Esophagus (tissue), 2 donors: ENCODE measurements around the gene GPD1. TPM values are rescaled to one million over a fixed set of nuclear protein-coding genes. Genes with fewer than 3 reads are reported as not detected.

Source experiments
- H3K27ac ChIP-seq, 2 donors: one replicate each; pipeline ENCODE4 v1.5.1; 2013; ENCODE audit warnings: low read depth in 2 of 2, mild to moderate bottlenecking in 2 of 2, inconsistent platforms in 1 of 2, low read length in 1 of 2, moderate library complexity in 1 of 2
- H3K27me3 ChIP-seq, 2 donors: one replicate each; pipeline ENCODE4 v1.6.1; 2013; ENCODE audit warnings: low read length in 2 of 2, control low read depth in 1 of 2, mild to moderate bottlenecking in 1 of 2; ENCODE audit not compliant: insufficient read depth in 2 of 2, control insufficient read depth in 1 of 2
- H3K36me3 ChIP-seq, 2 donors: one replicate each; pipeline ENCODE4 v1.6.1; 2013; ENCODE audit warnings: low read length in 1 of 2; ENCODE audit not compliant: control insufficient read depth in 2 of 2, insufficient read depth in 2 of 2
- H3K4me1 ChIP-seq, 2 donors: one replicate each; pipeline ENCODE4 v1.6.1; 2013; ENCODE audit warnings: low read length in 1 of 2; ENCODE audit not compliant: control insufficient read depth in 2 of 2, insufficient read depth in 2 of 2
- H3K4me3 ChIP-seq, 2 donors: one replicate each; pipeline ENCODE4 v1.5.1; 2013; ENCODE audit warnings: low read length in 2 of 2, mild to moderate bottlenecking in 2 of 2, low read depth in 1 of 2, moderate library complexity in 1 of 2
- H3K9me3 ChIP-seq, 2 donors: one replicate each; pipeline ENCODE4 v1.6.1; 2013; ENCODE audit warnings: mild to moderate bottlenecking in 2 of 2, low read depth in 1 of 2, low read length in 1 of 2, moderate library complexity in 1 of 2; ENCODE audit not compliant: control insufficient read depth in 2 of 2, insufficient read depth in 1 of 2
- WGBS, 2 donors: extraction: QIAGEN DNeasy Blood & Tissue Kit; methylation state at CpG; one replicate each; pipeline ENCODE4 v1.1.7; 2013; 5-methylcytosine and 5-hydroxymethylcytosine counted together
- polyA plus RNA-seq, 2 donors: library from polyadenylated mRNA; stranded (reverse); fragments of 200-250 nt; gene quantifications; one replicate each; pipeline ENCODE4 v1.2.3, GENCODE V29; 2013
- donor health status: healthy with polysubstance abuse.
- donor health status: Bipolar disorder and iron deficiency.

The GPD1 gene
- polyA plus RNA-seq, 2 donors = 0.29 to 0.32 TPM

DNA sequence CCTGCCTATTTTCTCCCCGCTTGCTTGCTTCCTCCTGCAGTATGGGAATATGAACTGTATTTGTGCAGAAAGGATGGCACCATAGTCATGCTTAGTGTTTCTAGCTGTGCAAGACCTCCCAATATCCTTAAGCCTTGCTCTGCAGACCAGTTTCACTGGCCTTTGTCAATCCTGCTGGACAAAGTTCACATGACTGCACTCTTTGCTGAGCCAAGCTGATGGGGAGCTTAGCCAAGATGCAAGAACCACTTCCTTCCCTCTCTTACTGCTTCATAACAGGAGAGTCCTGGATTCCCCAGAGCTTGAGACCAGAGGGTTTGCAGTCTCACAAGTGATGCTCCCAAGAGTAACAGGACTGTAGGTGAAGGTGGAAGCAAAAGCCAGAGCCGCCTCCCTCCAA lies 42.6 kb upstream of the GPD1 start:
- H3K27me3 ChIP-seq = peaks cover 3 to 4% of the 10 kb centered on the region in 2 donors
- H3K4me3 ChIP-seq = no peak overlapping the region
- no peak overlapping the region for H3K27ac ChIP-seq
- peaks cover 2 to 10% of the 10 kb centered on the region in 2 donors for H3K4me1 ChIP-seq
- WGBS, 2 donors = 88 to 94% methylated on average over 2 of the region's 2 CpGs
- no peaks in the 10 kb centered on the region for H3K36me3 ChIP-seq
- H3K9me3 ChIP-seq = no peaks in the 10 kb centered on the region

DNA sequence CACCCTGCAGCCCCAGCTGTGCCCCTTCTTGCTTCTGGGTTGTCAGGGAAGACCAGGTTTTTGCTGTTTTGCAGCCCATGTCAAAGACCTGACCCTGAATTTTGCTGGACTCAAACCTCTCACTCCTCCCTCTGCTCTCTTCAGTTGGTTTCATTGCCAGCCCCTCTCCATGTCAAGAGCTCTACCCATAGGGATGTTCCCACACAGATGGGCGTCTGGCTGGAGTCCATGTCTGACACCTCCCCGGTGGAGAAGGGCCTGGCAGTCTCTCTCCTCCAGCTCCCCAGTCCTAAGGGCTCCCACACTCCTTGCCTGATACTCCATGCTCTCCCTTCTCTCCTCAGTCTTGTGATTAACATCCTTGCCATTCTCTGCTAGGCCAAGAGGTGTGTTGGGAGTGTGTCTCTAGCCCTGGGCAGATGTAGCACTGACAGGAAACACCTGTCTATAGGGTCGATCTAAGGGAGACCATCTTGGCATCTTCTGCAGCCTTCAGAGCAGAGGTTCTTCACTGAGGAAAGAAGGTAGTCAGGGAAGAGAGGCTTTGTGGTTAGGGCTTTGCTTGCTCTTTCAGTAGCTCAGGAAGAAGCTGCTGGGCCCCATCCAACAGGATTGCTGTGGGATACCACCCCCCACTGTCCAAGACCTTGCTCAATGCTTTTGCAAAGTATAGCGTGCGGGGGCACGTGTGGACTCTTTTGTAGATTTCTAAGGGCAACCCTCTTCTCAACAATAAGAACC lies 41.7 kb upstream of the GPD1 start:
- no peaks in the 10 kb centered on the region for H3K36me3 ChIP-seq
- 67 to 73% methylated on average over 6 of the region's 6 CpGs for WGBS, 2 donors
- no peaks in the 10 kb centered on the region for H3K9me3 ChIP-seq
- H3K4me1 ChIP-seq = peaks cover 1 to 2% of the 10 kb centered on the region in 2 donors
- no peak overlapping the region for H3K27ac ChIP-seq
- no peak overlapping the region for H3K4me3 ChIP-seq
- H3K27me3 ChIP-seq = peaks cover 0 to 4% of the 10 kb centered on the region in 2 donors

DNA sequence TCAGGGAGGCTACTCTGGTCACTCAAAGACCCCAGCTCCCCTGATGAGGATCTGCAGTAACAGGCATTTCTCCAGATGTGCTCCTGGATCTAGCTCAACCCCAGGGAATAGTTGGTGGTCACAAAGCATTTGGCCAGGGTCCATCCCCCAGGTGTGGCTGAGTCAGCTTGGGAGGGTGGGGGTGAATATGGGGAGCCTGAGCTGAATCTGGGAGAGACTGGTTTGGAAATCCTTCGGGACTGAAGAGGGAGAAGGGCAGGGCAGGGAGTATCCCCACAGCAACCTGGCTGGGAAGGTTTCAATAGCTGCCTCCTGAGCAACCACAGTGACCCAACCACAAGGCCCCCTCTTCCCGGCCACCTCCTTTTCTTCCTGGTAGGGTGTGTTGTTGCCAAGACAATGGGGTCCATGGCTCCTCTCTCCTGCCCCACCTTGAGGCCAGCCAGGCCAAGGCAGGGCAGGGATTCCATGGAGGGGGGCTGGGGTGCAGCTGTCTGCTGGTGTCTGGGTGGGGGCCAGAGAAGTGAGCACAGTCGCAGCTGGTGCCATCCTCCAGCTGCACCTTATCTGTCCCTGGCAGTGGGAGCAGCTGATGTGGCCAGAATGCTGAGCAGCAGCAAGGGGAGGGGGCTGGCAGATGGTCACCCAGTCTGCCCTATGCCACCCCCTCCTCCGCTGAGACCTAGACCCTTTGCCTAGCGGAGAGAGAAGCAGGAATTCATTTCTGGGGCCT lies 40.9 kb upstream of the GPD1 start:
- 80 to 82% methylated on average over 5 of the region's 5 CpGs for WGBS, 2 donors
- H3K27ac ChIP-seq = no peak overlapping the region
- no peaks in the 10 kb centered on the region for H3K9me3 ChIP-seq
- no peaks in the 10 kb centered on the region for H3K36me3 ChIP-seq
- peaks cover 0 to 4% of the 10 kb centered on the region in 2 donors for H3K27me3 ChIP-seq
- H3K4me1 ChIP-seq = peaks cover 0 to 2% of the 10 kb centered on the region in 2 donors
- H3K4me3 ChIP-seq = no peak overlapping the region

DNA sequence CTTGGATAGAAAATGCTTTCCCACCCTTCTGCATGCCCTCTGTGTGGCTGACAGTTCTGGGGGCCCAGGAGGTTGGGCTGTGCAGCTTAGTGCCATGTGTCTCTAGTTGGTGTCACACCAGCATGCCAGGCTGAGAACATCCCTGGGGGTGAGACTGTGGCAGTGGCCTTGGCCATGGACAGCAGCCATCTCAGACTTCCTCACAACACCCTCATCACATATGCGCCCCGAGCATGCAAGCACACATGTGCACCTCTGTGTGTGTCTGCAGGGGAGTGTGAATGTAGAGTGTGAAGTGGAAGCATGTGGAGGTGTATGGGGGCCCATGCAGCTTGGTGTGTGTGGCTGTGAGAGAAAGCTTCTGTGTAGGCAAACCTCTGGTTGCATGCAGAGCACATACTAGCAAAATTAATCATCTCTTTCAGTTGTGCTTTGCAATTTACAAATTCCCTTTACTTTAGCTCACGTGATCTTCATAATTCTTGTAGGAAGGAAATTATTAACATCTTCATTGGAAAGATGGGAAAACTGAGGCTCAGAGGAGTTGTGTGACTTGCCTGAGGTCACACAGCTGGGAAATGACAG lies 38.0 kb upstream of the GPD1 start:
- Histone ChIP-seq H3K27me3 (no peaks in the 10 kb centered on the region), H3K4me3 (no peak overlapping the region), H3K9me3 (no peaks in the 10 kb centered on the region), H3K4me1 (peaks cover 3% of the 10 kb centered on the region in 2 donors), H3K27ac (no peak overlapping the region), H3K36me3 (no peaks in the 10 kb centered on the region)
- WGBS, 2 donors = 82 to 84% methylated on average over 3 of the region's 3 CpGs

DNA sequence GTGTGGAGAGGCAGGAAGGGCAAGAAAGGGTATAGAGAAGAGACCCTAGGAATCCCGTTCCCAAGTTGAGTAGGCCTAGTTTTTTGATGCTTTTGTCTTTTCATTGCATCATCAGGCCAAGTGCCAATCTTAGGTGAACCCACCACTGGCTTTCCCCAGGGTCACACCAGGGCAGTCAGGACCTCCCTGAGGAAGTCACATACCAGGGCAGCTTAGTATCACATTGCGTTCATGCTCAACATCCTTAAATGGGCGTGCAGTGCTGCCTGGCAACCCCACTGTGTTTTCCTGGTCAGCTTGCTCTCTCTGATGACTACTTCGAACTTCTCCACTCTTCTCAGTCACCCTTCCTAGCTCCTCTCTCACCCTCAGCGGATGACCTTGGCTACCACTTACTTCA lies 37.4 kb upstream of the GPD1 start:
- H3K4me3 ChIP-seq = no peak overlapping the region
- H3K27ac ChIP-seq = no peak overlapping the region
- 57% methylated on average over 5 of the region's 5 CpGs for WGBS, 2 donors

DNA sequence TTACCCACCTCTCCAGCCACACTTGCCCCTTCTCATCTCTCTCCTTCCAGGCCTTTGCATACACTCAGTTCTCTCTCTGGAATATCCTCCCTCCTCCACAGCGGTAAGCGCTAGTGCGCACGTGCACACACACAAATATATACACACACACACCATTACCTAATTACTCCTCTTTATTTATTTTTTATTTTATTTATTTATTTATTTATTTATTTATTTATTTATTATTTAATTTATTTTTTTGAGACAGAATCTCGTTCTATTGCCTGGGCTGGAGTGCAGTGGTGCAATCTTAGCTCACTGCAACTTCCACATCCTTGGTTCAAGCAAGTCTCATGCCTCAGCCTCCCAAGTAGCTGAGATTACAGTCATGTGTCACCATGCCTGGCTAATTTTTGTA lies 34.7 kb upstream of the GPD1 start:
- WGBS, 2 donors = 91 to 95% methylated on average over 5 of the region's 5 CpGs
- H3K4me3 ChIP-seq = no peak overlapping the region
- no peak overlapping the region for H3K27ac ChIP-seq
- no peaks in the 10 kb centered on the region for H3K9me3 ChIP-seq
- no peaks in the 10 kb centered on the region for H3K27me3 ChIP-seq
- peaks cover 2 to 3% of the 10 kb centered on the region in 2 donors for H3K4me1 ChIP-seq
- H3K36me3 ChIP-seq = no peaks in the 10 kb centered on the region

More for the DNA sequence above, 37.4 kb upstream of the GPD1 start:
- H3K9me3 ChIP-seq = no peaks in the 10 kb centered on the region
- H3K36me3 ChIP-seq = no peaks in the 10 kb centered on the region
- H3K27me3 ChIP-seq = no peaks in the 10 kb centered on the region
- peaks cover 3% of the 10 kb centered on the region in 2 donors for H3K4me1 ChIP-seq

DNA sequence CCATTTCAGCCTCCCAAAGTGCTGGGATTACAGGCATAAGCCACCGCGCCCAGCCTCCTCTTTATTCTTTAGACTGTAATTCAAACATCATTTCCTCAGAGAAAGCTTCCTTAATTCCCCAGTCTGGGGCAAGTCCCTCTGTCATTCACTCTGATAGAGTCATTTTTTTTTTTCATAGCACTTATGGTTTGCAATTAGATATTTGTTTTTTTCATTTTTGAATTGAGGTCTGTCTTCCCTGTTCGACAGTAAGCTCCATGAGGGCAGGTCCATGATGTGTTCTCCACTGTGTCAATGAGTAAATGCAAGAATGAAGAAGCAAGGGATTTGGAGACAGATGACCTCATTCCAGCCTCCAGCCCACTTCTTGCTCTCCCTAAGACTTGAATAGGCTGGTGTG lies 34.3 kb upstream of the GPD1 start:
- no peaks in the 10 kb centered on the region for H3K27me3 ChIP-seq
- H3K4me3 ChIP-seq = no peak overlapping the region
- H3K36me3 ChIP-seq = no peaks in the 10 kb centered on the region
- no peaks in the 10 kb centered on the region for H3K9me3 ChIP-seq
- 94 to 100% methylated on average over 3 of the region's 3 CpGs for WGBS, 2 donors
- no peak overlapping the region for H3K27ac ChIP-seq
- H3K4me1 ChIP-seq = peaks cover 2 to 3% of the 10 kb centered on the region in 2 donors

- Histone ChIP-seq H3K27me3 (no peaks in the 10 kb centered on the region), H3K4me3 (no peak overlapping the region), H3K27ac (no peak overlapping the region), H3K4me1 (peaks cover 2 to 3% of the 10 kb centered on the region in 2 donors), H3K9me3 (no peaks in the 10 kb centered on the region), H3K36me3 (no peaks in the 10 kb centered on the region)
- 33 to 37% methylated on average over 9 of the region's 9 CpGs for WGBS, 2 donors
Observed at GRCh38 chr12:50070314-50071060, 33.3 kb upstream of the GPD1 start.

GRCh38 chr12:50072198-50072907 lies 31.5 kb upstream of the GPD1 start:
- Histone ChIP-seq H3K4me3 (no peak overlapping the region), H3K4me1 (peaks cover 2 to 3% of the 10 kb centered on the region in 2 donors), H3K36me3 (no peaks in the 10 kb centered on the region), H3K27me3 (no peaks in the 10 kb centered on the region), H3K27ac (no peak overlapping the region), H3K9me3 (no peaks in the 10 kb centered on the region)
- 70 to 77% methylated on average over 10 of the region's 10 CpGs for WGBS, 2 donors
